DMS53 (cell line): ENCODE results near the gene HS3ST1.

Source experiments
- DNase-seq: peaks from one replicate; lab custom pipeline; 2025; lab: John Stamatoyannopoulos, UW

The HS3ST1 gene

DNA sequence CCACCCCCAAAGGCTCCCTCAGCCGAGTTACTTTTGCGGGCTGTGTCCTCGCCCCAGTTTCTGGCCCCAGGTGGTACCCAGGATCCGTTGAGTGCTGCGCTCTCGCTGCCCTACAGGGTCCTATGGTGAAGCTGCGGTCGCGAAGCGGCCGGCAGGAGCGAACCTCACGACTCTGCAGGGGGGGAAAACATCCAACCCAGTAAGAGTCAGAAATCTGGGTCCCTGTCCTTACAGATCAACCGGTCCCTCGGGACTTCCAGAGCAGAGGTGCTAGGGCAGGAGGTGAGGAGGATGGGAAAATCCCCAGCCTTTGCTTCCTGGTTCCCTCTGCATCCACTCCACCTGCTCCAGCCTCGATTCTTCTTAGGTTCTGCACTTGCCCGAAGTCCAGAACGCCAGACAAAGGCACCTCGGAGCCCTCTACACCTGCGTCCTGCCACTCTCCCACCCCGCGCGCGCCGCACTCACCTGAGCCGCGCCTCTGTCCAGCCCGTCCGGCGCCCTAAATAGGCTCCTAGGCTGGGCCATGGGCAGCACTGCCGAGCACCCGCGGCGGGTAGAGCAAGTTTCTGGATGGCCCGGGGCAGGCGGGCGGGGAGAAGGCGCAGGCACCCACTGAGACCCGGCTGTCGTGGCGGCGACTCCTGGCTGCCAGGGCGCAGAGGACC lies at the start of gene HS3ST1:
HS3ST1 (minus strand) TSS at position 664 of the 668 bp plus-strand sequence. CDS start 28,889 bp downstream, outside the sequence.
- peak; percentile 86 for DNase-seq

DNA sequence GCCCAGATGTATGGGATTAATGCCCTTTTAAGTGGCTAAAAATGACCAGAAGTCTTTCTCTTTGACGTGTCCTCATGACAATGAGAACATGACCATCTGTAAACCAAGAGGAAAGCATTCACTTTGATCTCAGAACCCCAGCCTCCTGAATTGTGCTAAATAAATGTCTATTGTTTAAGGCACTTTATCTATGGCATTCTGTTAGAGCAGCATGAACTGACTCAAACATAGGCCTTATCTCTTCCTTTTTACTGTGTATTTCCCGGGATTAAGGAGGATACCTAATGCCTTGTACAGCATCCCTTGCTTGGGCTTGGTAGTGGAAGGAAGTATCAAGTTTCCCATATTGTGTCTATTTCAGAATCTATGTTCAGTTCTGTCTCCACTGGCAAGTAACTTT lies 47.2 kb upstream of the HS3ST1 start:
- DNase-seq: peak; percentile 14

GRCh38 chr4:11474146-11474545 lies 45.5 kb upstream of the HS3ST1 start:
- DNase-seq: no peak

GRCh38 chr4:11472535-11472934 lies 43.8 kb upstream of the HS3ST1 start:
- no peak for DNase-seq

- DNase-seq: no peak
These were observed 42.9 kb upstream of the HS3ST1 start for GRCh38 chr4:11471618-11472017.

GRCh38 chr4:11471046-11471441 lies 42.4 kb upstream of the HS3ST1 start:
- DNase-seq: no peak

DNA sequence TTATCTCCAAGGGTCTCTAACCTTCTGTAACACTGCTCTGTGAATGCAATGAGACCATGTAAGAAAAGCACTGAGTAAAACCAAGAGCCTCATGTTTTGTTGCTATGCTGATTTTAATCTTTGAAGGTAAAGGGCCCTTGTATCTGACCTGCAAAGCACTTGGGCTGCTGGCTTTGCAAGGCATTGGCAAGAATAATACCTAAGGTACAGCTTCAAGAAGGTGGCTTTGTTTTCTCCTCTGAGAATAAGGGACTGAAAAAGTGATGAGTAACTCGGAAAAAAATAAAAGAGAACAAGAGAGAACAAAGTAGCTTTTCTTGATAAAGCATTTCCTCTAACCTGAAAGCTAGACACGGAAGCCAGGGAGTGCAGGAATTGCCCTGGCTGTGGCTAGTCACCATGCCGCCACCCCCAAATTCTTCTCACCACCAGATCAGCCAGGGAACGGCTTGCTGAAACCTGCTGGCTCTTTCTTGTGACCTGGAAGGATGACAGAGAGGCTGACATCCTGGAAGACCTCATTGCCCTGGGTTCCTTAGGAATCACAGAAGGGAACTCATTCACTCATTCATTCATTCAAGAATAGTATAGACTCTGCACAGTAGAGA lies 41.8 kb upstream of the HS3ST1 start:
- DNase-seq: no peak

GRCh38 chr4:11469650-11470437 lies 41.1 kb upstream of the HS3ST1 start:
- no peak for DNase-seq

DNA sequence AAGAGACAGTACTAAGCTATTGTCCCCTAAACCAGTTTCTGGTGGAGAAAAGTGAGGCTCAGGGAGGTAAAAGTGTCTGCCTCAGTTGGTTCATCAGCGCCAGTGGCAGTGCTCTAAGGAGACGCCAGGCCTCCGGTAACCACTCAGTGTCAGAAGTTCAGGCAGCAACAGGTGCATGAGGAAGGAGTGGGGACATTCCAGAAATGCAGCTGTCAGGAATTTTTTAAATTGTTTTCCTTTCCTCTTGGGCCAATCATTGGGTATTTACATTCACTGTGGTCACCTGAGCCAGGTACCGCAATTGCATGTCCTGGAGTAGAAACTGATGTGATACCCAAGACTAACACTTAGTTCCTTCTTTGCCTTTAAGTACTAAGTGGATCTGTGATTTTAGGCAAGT lies 40.2 kb upstream of the HS3ST1 start:
- DNase-seq: peak; percentile 46

DNA sequence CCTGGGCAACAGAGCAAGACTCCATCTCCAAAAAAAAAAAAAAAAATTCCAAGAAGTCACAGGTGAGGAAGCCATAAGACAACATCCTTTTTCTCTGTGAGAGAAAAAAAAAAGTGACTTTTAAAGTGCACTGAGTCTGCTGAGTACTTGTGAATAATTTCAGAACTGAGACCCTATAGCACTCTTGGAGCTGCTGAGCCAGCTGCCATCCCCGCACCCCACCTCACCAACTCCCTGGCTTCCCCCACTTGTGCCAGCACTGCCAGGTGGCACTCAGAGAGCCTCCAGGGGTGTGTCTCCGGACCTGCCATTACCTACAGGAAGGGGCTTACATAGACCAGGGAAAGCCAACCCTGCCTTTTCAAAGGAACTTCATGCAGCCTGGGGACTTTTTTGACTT lies 39.2 kb upstream of the HS3ST1 start:
- peak; percentile 15 for DNase-seq

DNA sequence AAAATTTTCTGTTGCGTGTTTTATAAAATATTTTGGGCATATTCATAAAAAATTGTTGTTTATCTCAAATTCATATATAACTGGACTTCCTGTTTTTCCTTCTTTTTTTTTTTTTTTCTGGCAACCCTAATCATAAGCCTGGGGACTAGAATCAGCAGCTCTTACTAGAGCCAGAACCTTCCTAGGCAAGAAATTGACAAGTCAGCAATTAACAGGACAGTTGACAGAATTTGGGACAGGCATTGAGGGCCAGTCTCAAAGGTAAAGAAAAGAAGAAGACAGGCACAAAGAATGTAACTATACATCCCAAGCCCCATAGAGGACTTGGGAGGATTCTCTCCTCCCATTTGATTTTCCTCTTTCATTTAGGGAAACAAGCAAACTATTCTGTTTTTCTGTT lies 35.0 kb upstream of the HS3ST1 start:
- no peak for DNase-seq

DNA sequence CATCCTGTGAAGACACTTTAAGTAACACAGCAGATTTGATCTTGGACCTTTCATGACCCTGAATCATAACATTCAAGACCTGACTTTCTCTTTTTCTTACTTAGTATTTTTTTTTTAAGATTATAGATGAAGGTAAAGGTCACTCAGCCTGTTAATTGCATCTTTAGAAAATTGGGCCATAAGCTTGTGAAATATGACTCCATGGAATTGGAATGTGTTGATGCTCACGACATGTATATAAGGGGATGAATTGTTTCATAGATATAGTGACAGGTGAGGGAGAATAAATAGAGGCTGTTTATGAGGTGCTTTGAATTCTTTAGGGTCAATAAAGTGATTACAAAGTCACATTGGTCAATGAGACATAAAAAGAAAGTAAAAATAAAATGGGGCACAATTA lies 27.7 kb upstream of the HS3ST1 start:
- DNase-seq: no peak

DNA sequence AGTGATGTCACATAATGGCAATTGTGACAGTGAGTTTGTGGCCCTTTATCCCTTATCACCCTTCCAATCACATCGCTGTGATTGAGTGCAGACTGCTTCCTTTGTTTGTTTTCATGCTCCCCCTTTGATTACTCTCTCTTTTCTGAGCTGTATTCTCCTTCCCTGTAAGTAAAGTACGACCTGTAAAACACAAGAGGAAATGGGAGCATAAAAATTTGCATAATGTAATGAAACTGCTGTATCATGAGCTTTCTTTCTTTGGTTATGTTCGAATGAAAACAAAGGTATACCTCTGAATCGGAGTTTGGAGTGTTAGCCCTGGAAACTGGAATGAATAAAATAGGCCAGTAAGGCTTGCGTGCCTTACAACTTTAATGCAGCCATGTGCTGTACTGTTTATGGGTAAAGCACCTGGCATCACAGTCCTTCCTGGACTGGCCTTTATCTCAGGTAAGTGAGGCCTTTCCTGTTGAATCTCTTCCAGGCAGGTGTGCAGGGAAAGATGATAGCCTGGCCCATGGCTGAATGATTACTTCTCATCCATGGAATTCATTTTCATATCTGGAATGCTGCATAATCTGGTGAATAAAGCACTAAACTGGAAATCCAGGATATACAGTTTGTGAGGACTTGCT lies 26.6 kb upstream of the HS3ST1 start:
- DNase-seq: peak; percentile 91

- DNase-seq: no peak
These were observed 23.0 kb upstream of the HS3ST1 start for GRCh38 chr4:11451716-11452115.

DNA sequence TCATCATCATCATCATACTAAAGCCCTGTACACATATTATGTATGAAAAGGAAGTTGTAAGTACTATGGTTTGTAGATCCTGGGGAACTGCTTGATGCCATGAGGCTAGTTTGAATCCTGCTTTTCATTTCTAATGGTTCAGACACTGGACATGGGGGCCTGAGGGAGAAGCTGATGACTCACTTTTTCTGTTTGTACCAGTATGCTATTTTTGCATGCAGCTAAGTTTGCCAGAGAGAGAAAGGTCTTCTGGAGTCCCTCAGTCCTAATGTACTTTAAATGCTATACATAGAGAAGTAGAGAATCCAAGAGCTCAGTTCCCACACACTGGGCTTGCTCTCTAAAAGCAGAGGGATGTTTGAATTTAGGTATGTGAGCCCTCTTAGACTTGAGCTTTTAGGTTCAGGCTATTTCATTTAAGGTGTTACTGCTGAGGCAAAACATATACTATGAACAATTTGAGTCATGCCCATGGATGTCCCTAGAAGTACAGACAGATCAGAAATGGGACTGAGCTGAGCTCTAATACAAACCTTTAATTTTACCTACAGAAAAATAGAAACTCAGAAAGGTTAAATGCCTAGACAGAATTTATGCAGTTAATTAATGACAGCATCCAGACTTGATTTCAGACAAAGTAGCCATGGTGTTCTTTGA lies 17.6 kb upstream of the HS3ST1 start:
- no peak for DNase-seq

GRCh38 chr4:11441194-11441556 lies 12.5 kb upstream of the HS3ST1 start:
- DNase-seq: no peak

GRCh38 chr4:11440481-11441193 lies 11.9 kb upstream of the HS3ST1 start:
- DNase-seq: no peak

- no peak for DNase-seq
These were observed 11.1 kb upstream of the HS3ST1 start for GRCh38 chr4:11439836-11440235.

GRCh38 chr4:11438647-11439046 lies 10.0 kb upstream of the HS3ST1 start:
- DNase-seq: no peak

GRCh38 chr4:11436673-11437072 lies 8.0 kb upstream of the HS3ST1 start:
- DNase-seq: no peak

DNA sequence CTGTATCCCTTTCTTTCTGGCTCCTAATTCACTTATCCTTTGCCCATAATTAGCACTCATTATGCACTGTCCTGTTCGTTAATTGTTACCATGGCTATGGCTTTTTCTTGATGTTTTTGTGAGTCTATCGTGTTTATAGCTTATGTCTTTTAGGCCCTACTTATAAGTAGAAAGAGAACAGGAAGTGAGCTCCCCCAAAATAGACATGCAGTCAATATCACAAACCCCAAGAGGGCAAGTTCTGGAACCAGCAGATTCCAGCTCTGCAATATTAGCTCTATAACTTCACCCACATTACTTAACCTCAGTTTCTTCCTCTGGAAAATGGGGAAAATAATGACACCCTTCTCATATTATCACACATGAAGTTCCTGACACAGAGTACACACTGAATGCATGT lies 7.4 kb upstream of the HS3ST1 start:
- DNase-seq: no peak

DNA sequence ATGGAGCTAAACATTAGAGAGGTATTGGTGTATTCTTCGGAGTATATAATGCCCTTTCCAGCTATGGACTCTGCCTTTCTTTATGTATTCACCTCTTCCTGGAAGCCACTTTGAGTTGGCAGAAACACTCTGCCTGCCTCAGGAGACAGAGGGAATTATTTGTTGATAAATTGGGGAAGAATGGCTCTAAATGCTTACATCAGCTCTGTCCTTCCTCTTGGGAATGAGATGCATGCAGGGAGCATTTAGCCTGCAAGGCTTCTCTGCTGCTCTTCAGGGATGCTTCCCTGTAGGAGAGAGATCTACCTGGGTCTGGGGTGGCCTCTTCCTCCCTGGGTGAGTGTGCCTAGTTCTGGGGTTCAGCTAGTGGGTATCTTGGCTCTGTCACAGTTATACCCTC lies 6.9 kb upstream of the HS3ST1 start:
- DNase-seq: no peak
